Esophagus muscularis mucosa (tissue), 4 donors: ENCODE measurements around the gene FOXL2NB.

Experiments used
- CTCF ChIP-seq, 3 experiments: fragments of 200-600 bp in 2 of 3; fragments of 450-650 bp in 1 of 3; sonication (generic) in 2 of 3; IDR thresholded peaks; one replicate each; pipeline ENCODE4 v1.5.1; 2017 to 2019; ENCODE audit warnings: antibody characterized with exemption in 3 of 3, mild to moderate bottlenecking in 2 of 3, moderate library complexity in 1 of 3
- EP300 ChIP-seq: sonication (generic); formaldehyde crosslinking; IDR thresholded peaks from one replicate; pipeline ENCODE4 v1.6.1; 2017; ENCODE audit warnings: antibody characterized with exemption
- POLR2A ChIP-seq: fragments of 450-650 bp; IDR thresholded peaks from one replicate; pipeline ENCODE4 v1.6.1; 2017; ENCODE audit warnings: antibody characterized with exemption, moderate library complexity, mild to moderate bottlenecking, low read depth
- POLR2AphosphoS5 ChIP-seq, 2 donors: sonication (generic); formaldehyde crosslinking; IDR thresholded peaks; one replicate each; pipeline ENCODE4 v1.6.1; 2017; ENCODE audit warnings: antibody characterized with exemption in 2 of 2

DNA sequence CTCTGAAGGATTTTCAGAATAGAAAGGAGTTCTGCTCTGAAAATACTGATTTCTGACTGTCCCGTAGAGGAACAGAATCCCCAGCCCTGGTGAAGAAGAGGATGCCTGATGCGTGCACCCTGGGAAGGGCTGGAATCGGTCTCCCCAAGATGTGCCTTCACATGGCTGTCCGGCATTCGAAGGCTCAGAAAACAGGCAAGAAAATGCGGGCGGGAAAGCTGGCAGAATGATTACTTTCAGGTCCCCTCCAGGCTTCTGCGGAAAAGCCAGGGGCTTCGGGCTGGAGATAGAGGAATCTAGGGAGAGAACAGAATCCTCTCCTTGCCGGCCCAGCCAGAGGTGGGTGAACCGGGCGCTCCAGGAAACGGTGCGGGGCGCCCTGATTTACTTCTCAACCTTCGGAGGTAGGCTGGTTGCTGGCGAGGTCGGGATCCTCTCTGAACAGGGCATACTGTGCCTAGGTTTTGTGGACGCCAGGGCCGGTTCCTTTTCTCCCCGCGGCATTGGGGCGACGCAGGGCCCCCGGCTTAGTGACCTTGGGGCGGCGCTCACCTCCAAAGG, 2.5 kb downstream of the FOXL2NB start:
- TF ChIP-seq POLR2A (no peak), CTCF (IDR thresholded peaks at IDR 0.05) (no peak), EP300 (no peak), POLR2AphosphoS5 (IDR thresholded peaks at IDR 0.05) (no peak)
